GM18526 (cell line): ENCODE measurements around the gene RUFY4.
"Not testable (repeated sequence)": the region's sequence is repeated elsewhere in the genome, so short reads cannot be mapped to it uniquely, and the experiment has no call there.

Experiments used
- POLR2A ChIP-seq: IDR thresholded peaks from 3 replicates; pipeline ENCODE4 v1.6.1; 2011; ENCODE audit not compliant: insufficient read length; ENCODE audit errors: extremely low read depth

Gene RUFY4, protein sequence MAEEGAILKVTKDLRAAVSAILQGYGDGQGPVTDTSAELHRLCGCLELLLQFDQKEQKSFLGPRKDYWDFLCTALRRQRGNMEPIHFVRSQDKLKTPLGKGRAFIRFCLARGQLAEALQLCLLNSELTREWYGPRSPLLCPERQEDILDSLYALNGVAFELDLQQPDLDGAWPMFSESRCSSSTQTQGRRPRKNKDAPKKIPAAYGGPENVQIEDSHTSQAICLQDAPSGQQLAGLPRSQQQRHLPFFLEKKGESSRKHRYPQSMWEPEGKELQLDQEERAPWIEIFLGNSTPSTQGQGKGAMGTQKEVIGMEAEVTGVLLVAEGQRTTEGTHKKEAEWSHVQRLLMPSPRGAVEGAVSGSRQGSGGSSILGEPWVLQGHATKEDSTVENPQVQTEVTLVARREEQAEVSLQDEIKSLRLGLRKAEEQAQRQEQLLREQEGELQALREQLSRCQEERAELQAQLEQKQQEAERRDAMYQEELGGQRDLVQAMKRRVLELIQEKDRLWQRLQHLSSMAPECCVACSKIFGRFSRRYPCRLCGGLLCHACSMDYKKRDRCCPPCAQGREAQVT

GRCh38 chr2:218068721-218069334 is at the start of gene RUFY4:
Gene RUFY4, plus strand, starts transcription at chr2:218069253. Its CDS starts 1,353 bp downstream, at chr2:218070606.
- not testable (repeated sequence) for TF ChIP-seq POLR2A

DNA sequence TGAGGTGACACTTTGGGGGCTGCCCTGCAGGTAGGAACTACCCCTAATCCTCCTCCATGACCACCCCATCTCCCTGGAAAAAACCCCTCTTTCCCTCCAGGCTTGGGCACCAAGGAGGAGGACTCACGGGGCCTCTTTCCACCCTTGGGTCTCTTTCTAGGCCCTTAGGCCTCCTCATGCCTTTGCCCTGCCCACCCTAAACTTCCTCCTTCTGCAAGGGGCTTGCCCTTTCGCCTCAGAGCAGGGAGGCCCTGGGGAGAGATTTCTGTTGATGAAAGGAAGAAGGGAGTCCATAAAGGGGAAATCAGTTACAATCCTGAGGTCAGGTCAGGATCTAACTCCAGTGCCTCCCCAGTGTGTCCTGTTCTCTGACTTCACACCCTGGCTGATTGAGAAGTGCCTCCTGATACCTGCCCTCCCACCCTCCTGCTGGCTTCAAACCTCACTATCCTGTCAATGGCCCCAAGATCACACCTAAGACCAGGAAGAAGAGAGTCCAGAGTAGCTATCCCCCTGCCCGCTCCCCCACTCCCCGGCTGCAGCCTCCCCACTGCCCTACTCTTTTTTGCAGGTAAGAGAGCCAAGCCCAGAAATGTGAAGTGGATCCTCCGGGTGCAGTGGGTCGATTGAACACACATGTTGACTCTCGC is 49.5 kb upstream of the RUFY4 start:
- TF ChIP-seq POLR2A, result no peak

GRCh38 chr2:218020281-218020680 is 48.8 kb upstream of the RUFY4 start:
- TF ChIP-seq POLR2A, result no peak

DNA sequence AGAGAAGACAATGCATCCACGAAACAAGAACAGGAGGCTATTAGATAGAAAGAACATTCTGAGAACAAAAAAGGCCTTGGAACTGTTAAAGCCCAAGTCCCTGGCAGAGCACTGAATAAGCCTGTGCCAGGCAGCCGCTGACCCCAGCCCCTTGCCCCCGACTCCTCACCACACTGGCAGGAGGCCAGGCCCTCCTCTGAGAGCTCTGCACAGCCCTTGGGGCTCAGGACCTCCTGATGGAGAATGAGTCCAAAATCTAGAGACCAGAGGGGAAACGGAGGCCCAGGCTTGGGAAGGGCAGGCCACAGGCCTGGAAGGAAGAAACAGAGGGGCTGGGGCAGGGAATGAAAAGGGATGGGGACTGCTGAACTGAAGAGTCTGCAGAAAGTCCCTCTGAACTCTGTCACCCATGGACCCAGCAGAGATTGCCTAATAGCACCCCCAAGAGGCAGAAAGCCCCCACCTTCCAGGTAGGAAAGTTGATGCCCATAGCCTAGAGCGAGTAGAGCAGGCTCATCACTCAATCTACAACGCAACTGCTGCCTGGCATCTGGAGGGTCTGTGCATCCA is 48.0 kb upstream of the RUFY4 start:
- no peak for TF ChIP-seq POLR2A

- no peak for TF ChIP-seq POLR2A
Observed at GRCh38 chr2:218021536-218022071, 47.4 kb upstream of the RUFY4 start.

DNA sequence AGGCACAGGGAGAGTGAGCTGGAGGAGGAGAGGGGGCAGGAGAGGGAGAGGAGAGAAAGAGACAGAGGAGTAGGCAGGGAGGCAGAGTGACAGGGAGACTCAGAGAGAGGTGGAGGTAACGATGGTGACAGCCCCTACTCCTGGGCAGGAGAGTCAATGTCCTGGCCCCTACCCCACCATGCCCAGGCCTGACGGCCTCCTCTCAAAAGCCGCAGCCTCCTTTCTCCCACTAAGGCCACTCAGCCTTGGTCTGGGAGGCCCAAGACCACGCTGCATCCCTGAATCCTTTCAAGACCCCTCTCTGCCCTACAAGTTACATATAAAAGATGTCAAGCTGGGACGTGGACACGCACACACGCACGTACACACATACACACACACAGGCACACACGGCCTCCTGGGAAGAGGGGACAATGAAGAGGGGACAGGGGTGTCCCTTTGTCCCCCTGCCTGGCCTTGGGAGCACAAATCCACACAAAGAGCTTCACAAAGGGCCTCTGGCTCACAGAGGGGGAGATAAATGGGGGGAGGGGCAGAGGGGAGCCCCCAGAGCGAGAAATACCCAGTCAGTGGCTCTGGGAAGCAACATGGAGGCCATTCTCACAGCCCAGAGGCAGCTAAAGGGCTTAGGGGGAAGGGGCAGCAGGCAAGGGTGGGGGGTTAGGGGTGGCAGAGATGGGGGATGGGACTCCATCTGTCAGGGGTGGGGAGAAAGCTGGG is 46.8 kb upstream of the RUFY4 start:
- TF ChIP-seq POLR2A, result no peak

DNA sequence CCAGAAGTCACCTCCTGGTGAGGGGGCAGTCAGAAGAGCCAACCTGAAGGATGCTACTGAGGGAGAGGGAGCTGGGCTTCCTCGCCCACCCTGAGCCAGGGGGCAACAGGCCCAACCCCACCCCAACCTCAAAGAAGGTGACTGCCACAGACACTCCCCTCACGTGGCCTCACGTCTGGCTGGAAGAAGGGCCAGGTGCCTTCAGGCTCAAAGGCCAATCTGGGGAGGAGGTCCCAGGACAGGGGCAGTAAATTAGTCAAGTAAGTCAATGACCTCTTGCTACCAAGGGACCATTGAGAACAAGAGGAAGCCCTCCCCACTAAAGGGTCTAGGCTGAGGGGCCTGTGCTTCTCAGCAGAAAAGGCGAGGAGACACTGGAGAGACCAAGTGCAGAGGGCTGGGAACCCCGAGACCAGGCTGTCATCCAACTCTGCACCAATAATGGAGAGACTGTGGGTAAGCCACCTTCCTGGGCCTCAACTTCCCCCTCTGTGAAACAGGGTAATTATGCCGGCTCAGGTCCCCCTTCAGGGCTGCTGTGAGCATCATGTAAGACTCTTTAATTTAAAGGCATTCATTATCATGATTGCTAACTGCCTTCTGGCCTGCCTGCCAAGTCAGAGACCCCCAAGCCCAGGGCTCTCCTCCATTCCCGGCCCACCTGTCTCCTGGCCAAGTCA is 46.1 kb upstream of the RUFY4 start:
- no peak for TF ChIP-seq POLR2A

DNA sequence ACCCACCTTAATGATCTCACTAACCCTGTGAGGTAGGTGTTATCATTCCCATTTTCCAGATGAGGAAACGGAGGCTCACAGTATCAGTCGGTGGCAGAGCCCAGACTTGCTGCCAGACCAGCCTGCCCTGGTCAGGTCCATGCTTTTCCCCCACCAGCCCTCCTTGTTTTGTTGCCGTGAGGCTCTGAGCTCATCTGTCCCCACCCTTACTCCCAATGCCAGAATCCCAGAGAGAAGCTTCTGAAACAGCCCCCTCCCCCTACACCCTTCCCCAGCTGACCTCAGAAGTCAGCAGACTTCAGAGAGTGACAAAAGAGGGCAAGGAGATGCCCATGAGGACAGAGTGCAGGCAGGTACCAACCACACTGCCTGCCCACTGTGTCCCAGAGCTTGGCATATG is 45.4 kb upstream of the RUFY4 start:
- TF ChIP-seq POLR2A, result no peak

DNA sequence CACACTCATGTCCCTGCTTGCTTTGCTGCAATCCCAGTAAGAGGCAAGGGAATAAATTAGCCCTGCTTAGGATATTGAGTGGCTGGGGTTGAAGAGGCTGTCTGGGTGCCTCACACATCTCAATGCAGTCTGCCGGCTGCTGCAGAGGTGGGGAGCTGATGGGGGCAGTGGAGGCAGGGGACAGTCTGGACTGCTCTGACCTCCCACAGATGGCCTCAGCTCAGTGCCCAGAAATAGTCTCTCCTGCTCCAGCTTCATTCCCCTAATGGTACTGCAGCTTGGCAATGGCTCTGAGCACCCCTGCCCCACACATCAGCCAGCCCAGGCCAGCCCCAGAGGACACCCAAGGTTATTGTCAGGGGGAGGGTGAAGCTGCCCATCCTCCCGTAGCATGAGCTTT is 44.7 kb upstream of the RUFY4 start:
- TF ChIP-seq POLR2A, result no peak

- TF ChIP-seq POLR2A, result no peak
Observed at GRCh38 chr2:218024871-218025270, 44.2 kb upstream of the RUFY4 start.

GRCh38 chr2:218026244-218026643 is 42.8 kb upstream of the RUFY4 start:
- TF ChIP-seq POLR2A, result no peak

- TF ChIP-seq POLR2A, result no peak
Observed at GRCh38 chr2:218026676-218027425, 42.2 kb upstream of the RUFY4 start.

GRCh38 chr2:218027426-218028188 is 41.4 kb upstream of the RUFY4 start:
- no peak for TF ChIP-seq POLR2A
